Heart left ventricle (tissue), 13 donors: Measurements from ENCODE around the gene ADGRV1.

Experiments
- POLR2A ChIP-seq, 2 donors: fragments of 450-650 bp; IDR thresholded peaks; one replicate each; pipeline ENCODE4 v1.6.1; 2017; ENCODE audit warnings: antibody characterized with exemption in 2 of 2, mild to moderate bottlenecking in 2 of 2, moderate library complexity in 2 of 2
- TF ChIP-seq, protein P1 (sequence below), 12 donors: fragments of 200-600 bp; sonication (generic) in 4 of 12; IDR thresholded peaks; one replicate each; pipeline versions ENCODE4 v1.5.0 to v1.8.0; 2018 to 2022; ENCODE audit warnings: antibody characterized with exemption in 12 of 12, mild to moderate bottlenecking in 5 of 12
- donor health status: ischemic (EF 13 %, LVEDD 7.1; RV severe dilation, severe dysfunction).
- donor health status: DM: no; HTN: yes; CAD: no.
- donor health status: DM: no; HTN: no; CAD: no.
- donor health status: ischemic (EF 25% LVEDD 6.9; RV normal size, moderate dysfunction).
- donor health status: ischemic (EF 25% LVEDD 5.7; RV mildly dilated, moderate dysfunction).
- donor health status: ischemic (EF 35%, LVEDD 5.7; RV mildly dilated, moderate dysfunction).
- donor health status: nonischemic (EF 11% LVEDD 7.7; RV severe dilation, severe dysfunction).
- donor health status: DM: yes; HTN: yes; CAD: no.
- donor health status: PGD.
- donor health status: ischemic (EF 29% LVEDD 5.4; RV normal size, mild dysfunction).
- donor health status: nonischemic (EF 23%, LVEDD 6.1; RV moderate dilation, normal function).

DNA sequence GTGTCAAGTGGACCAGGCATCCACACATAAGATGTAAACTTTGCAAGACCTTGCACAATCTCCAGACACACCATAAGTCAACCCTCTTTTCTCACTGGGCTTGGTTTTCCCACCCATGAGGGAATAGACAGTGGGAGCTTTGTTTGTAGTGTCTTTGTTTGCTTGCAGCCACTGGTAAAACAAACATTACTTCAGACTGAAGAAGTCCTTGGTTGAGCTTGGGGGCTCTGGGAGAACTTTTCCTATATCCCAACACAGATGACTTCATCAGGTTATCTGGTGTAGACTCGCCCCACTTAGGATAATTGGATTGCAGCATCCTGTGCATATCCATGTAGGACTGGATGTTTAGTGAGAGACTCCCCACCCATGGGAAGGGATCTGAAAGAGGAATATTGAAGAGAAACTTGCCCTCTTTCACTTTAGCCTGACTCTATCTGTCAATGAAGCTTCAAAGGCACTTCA, 11.5 kb upstream of the ADGRV1 start:
- TF ChIP-seq, protein P1, sequence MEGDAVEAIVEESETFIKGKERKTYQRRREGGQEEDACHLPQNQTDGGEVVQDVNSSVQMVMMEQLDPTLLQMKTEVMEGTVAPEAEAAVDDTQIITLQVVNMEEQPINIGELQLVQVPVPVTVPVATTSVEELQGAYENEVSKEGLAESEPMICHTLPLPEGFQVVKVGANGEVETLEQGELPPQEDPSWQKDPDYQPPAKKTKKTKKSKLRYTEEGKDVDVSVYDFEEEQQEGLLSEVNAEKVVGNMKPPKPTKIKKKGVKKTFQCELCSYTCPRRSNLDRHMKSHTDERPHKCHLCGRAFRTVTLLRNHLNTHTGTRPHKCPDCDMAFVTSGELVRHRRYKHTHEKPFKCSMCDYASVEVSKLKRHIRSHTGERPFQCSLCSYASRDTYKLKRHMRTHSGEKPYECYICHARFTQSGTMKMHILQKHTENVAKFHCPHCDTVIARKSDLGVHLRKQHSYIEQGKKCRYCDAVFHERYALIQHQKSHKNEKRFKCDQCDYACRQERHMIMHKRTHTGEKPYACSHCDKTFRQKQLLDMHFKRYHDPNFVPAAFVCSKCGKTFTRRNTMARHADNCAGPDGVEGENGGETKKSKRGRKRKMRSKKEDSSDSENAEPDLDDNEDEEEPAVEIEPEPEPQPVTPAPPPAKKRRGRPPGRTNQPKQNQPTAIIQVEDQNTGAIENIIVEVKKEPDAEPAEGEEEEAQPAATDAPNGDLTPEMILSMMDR (IDR thresholded peaks at IDR 0.05), result no peak
- TF ChIP-seq POLR2A (IDR thresholded peaks at IDR 0.05), result no peak
